IPS-15b (cell line): ENCODE data around the gene RPF1.

ENCODE experiments used
- H3K27me3 ChIP-seq: one replicate; pipeline ENCODE4 v1.6.1; 2013; ENCODE audit warnings: low read length; ENCODE audit not compliant: control insufficient read depth, insufficient read depth
- H3K36me3 ChIP-seq: one replicate; pipeline ENCODE4 v1.6.1; 2013; ENCODE audit warnings: low read length; ENCODE audit not compliant: control insufficient read depth, insufficient read depth
- H3K4me1 ChIP-seq: one replicate; pipeline ENCODE4 v1.6.1; 2013; ENCODE audit warnings: mild to moderate bottlenecking, low read length; ENCODE audit not compliant: control insufficient read depth, insufficient read depth
- H3K4me3 ChIP-seq: one replicate; pipeline ENCODE4 v1.5.1; 2013; ENCODE audit warnings: low read depth, low read length
- H3K9ac ChIP-seq: one replicate; pipeline ENCODE4 v1.6.1; 2013; ENCODE audit warnings: low read depth, mild to moderate bottlenecking, low read length
- H3K9me3 ChIP-seq: one replicate; pipeline ENCODE4 v1.6.1; 2013; ENCODE audit warnings: mild to moderate bottlenecking, low read length; ENCODE audit not compliant: control insufficient read depth, insufficient read depth

The RPF1 gene

DNA sequence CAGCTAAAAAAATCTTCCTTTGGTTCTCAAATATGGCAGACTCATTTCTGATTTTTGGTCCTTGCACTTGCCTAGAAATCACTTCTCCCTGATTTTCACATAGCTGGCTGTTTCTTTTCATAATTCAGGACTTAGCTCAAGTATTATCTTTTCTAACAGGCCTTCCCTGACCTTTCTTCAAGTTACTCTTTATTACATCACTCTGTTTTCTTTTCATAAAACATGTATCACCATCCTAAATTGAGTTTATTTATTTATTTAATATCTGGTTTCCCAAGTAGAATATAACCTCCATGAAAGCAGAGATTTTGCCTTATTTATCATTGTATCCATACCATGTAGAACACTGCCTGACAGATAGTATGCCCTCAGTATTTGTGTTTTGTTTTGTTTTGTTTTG, 45.5 kb downstream of the RPF1 start:
- no peaks in the 10 kb centered on the region for H3K4me1 ChIP-seq
- no peak overlapping the region for H3K4me3 ChIP-seq
- no peaks in the 10 kb centered on the region for H3K27me3 ChIP-seq
- no peak overlapping the region for H3K9ac ChIP-seq
- no peaks in the 10 kb centered on the region for H3K9me3 ChIP-seq
- no peaks in the 10 kb centered on the region for H3K36me3 ChIP-seq

DNA sequence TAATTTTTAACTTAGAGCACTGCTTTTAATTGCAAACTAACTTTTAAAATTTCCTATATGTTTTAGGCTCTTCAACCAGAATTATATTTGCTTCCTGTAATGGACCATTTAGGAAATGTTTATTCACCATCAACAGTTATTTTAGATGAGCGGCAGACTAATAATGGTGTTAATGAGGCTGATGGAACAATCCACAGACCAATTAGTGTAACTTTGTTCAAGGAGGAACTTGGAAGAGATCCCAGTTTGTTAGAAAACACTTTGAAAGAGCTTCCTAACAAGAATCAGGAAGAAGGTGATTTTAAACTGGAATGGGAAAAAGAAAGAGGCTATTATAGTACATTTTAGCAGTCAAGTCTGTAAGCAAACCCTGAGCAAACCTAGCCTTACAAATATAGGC, 46.7 kb downstream of the RPF1 start:
- Histone ChIP-seq H3K4me1 (no peaks in the 10 kb centered on the region), H3K4me3 (no peak overlapping the region), H3K9ac (no peak overlapping the region), H3K36me3 (no peaks in the 10 kb centered on the region), H3K9me3 (no peaks in the 10 kb centered on the region), H3K27me3 (no peaks in the 10 kb centered on the region)

DNA sequence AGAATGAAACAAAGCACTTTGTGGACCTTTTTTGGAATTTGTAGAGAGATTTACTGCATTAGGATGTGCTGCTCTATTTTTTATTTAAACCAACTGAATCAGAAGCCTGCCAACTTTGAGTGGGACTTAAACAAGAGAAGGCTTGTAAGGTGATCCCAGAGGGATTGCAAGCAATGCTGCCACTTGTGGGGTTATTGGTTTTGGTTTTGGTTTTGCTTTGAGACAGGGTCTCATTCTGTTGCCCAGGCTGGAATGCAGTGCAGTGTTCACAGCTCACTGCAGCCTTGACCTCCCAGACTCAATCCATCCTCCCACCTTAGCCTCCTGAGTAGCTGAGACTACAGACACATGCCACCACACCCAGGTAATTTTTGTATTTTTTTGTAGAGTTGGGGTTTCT, 59.5 kb downstream of the RPF1 start:
- no peaks in the 10 kb centered on the region for H3K27me3 ChIP-seq
- H3K36me3 ChIP-seq: no peaks in the 10 kb centered on the region
- no peaks in the 10 kb centered on the region for H3K9me3 ChIP-seq
- no peak overlapping the region for H3K9ac ChIP-seq
- no peaks in the 10 kb centered on the region for H3K4me1 ChIP-seq
- no peak overlapping the region for H3K4me3 ChIP-seq

DNA sequence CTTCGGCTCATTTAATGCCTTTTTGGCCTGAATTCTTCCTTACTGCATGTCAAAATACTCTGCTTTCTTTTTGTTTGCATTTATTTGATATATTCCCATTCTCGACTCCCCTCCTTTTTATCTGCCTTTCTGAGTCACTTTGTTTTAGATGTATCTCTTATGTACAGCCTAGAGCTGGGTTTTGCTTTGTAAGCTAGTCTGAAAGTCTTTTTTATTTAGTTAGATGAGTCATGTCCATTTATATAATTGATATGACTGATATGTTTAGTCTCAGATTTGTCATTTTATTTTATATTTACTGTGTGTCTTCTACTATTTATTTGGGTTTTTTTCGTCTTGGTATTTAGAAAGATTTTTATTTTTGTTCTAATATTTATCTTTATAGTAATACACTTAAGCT, 60.9 kb downstream of the RPF1 start:
- Histone ChIP-seq H3K4me3 (no peak overlapping the region), H3K36me3 (no peaks in the 10 kb centered on the region), H3K9me3 (no peaks in the 10 kb centered on the region), H3K27me3 (no peaks in the 10 kb centered on the region), H3K9ac (no peak overlapping the region), H3K4me1 (no peaks in the 10 kb centered on the region)

DNA sequence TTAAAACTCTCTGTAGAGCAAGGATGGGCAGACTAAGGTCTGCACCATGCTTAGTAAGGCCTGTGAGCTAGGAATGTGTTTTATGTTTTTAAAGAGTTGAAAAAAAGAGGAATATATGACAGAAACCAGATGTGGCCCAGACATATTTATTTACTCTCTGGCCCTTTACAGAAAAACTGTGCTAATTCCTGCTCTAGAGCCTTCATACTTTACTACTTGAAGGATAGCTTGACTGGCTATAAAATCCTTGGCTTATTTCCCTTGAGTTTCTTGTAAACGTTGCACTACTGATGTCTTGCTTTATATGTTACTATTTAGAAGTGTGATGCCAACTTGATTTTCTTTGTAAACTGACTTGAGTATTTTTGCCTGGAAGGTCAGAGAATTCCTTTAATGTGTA, 61.7 kb downstream of the RPF1 start:
- Histone ChIP-seq H3K9ac (no peak overlapping the region), H3K4me1 (no peaks in the 10 kb centered on the region), H3K36me3 (no peaks in the 10 kb centered on the region), H3K4me3 (no peak overlapping the region), H3K9me3 (no peaks in the 10 kb centered on the region), H3K27me3 (no peaks in the 10 kb centered on the region)

DNA sequence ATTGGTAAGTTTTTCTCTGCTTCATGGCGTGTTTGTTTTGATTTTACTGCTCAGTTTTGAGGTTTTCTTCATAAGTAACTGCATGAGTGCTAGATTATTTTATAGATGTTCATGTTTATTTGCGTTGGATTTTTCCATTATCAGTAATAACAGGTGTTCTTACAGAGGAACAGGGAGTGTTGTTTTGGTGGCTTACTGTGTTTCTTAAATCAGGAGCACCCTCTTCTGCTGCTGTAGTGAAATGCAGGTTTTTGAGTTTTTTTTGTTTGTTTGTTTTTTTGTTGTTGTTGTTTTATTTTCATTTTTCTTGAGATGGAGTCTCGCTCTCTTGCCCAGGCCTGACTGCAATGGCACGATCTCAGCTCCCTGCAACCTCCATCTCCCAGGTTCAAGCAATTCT, 62.6 kb downstream of the RPF1 start:
- no peaks in the 10 kb centered on the region for H3K27me3 ChIP-seq
- H3K9ac ChIP-seq: no peak overlapping the region
- no peaks in the 10 kb centered on the region for H3K9me3 ChIP-seq
- no peak overlapping the region for H3K4me3 ChIP-seq
- H3K36me3 ChIP-seq: no peaks in the 10 kb centered on the region
- no peaks in the 10 kb centered on the region for H3K4me1 ChIP-seq
